ENCODE measurements around the gene NES.

DNA sequence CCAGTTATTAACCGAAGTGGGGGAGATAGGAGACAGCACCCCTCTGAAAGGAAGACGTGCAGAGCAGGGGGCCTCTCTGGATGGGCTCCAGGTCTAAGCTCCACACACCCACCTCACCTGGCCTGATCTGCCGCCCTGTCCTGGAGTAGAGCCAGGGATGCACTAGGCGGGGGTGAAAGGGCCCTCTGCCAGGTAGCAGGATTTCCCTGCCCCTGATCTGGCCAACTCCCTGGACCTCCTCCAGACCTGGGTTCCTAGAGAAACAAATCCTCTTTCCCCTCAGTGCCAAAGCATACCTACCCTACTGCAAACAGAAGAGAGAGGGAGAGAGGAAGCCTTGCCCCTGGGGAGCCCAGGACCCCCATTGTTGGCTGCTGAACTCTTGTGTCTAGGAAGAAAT lies 26.1 kb upstream of the NES start:
- TF ChIP-seq, protein P1, sequence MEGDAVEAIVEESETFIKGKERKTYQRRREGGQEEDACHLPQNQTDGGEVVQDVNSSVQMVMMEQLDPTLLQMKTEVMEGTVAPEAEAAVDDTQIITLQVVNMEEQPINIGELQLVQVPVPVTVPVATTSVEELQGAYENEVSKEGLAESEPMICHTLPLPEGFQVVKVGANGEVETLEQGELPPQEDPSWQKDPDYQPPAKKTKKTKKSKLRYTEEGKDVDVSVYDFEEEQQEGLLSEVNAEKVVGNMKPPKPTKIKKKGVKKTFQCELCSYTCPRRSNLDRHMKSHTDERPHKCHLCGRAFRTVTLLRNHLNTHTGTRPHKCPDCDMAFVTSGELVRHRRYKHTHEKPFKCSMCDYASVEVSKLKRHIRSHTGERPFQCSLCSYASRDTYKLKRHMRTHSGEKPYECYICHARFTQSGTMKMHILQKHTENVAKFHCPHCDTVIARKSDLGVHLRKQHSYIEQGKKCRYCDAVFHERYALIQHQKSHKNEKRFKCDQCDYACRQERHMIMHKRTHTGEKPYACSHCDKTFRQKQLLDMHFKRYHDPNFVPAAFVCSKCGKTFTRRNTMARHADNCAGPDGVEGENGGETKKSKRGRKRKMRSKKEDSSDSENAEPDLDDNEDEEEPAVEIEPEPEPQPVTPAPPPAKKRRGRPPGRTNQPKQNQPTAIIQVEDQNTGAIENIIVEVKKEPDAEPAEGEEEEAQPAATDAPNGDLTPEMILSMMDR (IDR thresholded peaks at IDR 0.05): no peak
- TF ChIP-seq RCOR1 (IDR thresholded peaks at IDR 0.05; ENCODE audit: low read length) (no peak), MEF2A (IDR thresholded peaks at IDR 0.05; ENCODE audit: borderline replicate concordance, low read depth) (no peak), EZH2phosphoT487 (IDR thresholded peaks at IDR 0.05; ENCODE audit: borderline replicate concordance, low read depth) (no peak), FOXM1 (IDR thresholded peaks at IDR 0.05; ENCODE audit: low read depth) (no peak), TAF1 (IDR thresholded peaks at IDR 0.05; ENCODE audit: borderline replicate concordance, low read depth, low read length) (no peak), YY1 (IDR thresholded peaks at IDR 0.05; ENCODE audit: low read depth) (no peak), NRF1 (IDR thresholded peaks at IDR 0.05; ENCODE audit: low read depth, low read length) (no peak)

All from SK-N-SH (cell line).